GM18907 (cell line): ENCODE data around the gene ZC3H14.

Experiments
- ATAC-seq: cut with Tn5 transposase; IDR thresholded peaks from one replicate; pipeline ENCODE4 v1.9.1; 2021; ENCODE audit warnings: mild to moderate bottlenecking, moderate library complexity; ENCODE audit not compliant: unreplicated experiment

ZC3H14 gene

DNA sequence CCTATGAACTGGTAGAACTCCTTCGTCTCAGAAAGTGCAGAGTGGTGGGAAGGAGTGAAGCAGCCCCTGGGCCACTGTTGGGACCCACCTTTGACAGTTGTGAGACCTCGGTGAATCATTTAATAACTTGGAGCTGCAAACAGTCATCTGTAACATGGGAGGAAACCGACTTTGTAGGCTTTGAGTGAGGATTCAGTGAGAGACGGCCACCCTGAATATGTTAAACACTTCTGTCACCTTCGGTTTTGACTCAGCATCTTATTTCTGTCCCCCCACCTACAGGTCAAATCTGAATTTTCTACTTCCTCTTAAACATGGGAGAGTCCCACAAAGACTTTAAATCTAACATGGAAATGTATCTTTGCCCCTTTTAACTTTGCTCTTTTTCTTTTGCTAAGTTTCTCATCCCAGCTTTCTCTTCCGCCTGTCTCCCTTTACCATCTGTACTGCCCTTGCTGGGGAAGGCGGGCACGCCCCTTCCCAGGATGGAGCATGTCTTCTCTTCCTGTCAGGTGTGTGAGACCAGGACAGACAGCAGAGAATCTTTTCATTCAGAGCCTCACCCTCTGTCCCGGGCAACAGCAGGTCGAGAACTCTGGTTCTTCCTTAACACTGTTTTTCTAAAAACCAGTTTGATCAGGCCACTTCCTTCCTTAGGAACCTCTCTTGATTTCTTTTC lies 37.1 kb downstream of the ZC3H14 start:
- peak; percentile 97 for ATAC-seq

DNA sequence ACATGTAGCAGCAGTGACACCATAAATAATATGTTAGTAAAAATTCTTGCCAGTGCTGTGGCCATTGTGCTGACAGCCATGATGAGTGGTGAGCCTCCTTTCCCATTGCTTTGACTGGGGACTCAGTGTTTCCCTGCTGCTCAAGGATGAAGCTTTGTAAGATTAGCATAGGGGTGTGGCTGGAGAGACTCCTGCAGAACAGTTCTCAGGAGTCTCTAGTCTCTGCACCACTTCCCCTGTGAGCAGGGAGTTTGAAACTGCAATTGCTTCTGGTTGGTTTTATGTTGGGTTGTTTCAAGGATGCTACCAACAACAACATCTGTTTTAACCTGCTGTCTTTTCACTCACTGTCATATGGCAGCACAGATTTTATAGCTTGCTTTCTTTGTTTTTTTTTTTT lies 41.4 kb downstream of the ZC3H14 start:
- ATAC-seq, result no peak

DNA sequence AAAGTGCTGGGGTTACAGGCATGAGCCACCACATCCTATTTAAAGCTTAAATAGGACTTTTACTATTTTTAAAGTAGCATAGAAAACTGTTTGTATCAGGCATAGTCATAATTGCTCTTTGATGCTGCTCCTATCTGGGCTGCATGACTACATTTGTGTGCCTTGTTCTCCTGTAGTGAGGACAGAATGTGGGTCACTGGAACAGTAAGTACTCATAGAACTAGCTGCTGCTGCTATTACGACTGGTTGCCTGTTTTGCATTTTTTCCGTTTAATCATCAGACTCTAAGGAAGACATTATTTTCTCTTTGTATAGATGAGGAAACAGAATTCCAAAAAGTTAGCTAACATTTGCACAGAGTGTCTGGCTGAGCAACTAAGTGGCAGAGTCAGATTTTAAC lies 42.8 kb downstream of the ZC3H14 start:
- no peak for ATAC-seq

GRCh38 chr14:88607829-88608228 lies 45.0 kb downstream of the ZC3H14 start:
- ATAC-seq, result no peak

DNA sequence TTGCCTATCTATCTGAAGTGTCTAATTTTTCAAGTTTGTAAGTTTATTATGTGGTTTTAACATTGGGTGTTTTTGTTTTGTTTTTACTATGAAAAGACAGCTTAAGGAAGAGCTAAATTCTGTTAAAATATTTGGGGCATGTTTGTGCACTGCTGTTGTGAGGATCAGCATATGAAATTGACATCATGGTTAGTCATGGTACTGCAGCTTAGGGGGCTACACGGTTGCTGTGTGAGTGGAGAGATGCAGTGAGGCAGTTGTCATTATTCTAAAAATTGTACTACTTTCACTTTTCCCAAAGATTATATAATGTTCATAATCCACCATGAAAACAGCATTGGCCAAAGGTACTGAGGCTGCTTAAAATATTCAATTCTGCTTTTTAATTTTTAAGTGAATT lies 49.0 kb downstream of the ZC3H14 start:
- no peak for ATAC-seq

- no peak for ATAC-seq
These were observed 50.1 kb downstream of the ZC3H14 start for GRCh38 chr14:88612981-88613380.

DNA sequence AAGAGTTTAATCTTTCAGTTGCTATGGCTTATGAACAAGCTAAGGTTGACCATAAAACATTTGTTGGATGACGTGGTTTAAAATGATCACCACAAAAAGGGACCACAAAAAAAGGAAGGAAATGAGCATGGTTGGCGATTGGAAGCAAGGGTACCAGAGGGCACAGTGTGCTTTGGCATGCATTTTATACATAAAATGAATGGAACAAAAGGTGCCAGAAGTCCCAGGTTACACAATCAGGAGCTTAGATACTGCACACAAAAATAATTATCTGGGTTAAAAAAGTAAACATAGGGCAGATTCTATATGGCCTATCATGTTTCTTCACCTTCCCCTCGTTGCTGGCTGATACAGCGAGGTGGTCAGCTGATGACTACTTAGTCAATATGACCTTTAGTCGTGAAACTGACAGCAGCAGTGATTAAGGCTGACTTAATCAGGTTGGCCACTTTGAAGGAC lies 50.7 kb downstream of the ZC3H14 start:
- peak; percentile 53 for ATAC-seq

DNA sequence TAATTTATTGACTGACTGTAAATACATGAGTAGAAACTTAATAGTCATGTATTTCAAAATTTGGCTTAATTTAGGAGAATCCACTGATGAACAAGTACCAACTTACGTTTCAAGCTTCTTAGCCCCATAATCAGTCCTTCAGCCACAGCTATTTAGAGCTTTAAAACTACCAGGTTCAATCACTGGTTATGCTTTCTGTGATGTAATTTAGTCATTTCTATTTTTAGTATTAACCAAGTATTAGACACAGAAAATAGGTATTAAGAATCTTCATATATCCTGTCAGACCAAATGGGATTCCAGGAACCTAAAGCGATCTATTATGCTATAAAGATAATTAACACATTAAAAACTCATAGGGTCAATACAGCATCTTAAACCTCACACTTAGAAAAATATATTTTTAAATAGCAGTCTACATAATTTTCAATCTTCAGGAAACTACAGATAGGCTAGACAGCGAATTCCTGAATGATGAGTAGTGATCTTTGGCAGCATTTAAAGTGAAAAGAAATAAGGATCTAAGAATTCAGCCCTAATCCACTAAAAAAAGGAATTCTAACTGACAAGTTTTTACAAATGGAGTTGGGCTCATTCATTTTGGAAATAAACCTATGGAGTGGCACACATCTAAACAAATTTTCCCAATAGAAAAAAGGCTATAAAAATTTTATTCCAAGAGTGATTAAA lies 51.5 kb downstream of the ZC3H14 start:
- ATAC-seq, result no peak

DNA sequence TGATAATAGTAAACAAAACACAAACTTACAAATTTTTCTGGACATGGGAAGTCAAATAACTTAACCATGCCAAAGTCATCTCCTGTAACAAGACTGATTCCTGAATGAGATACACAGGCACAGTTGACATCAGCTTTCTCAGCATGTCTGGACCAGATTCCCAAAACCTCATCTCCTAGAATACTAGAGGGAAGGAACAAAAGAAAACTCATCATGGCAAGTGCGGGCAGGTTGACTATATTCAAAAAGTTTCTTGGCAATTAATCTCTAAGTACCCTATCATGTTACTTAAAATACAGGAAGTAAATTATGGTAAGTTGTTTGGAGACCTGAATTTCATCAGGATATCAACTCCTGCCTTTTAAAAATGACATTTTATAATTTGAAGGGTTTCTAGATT lies 53.9 kb downstream of the ZC3H14 start:
- ATAC-seq, result no peak

- no peak for ATAC-seq
These were observed 54.6 kb downstream of the ZC3H14 start for GRCh38 chr14:88617479-88617878.

DNA sequence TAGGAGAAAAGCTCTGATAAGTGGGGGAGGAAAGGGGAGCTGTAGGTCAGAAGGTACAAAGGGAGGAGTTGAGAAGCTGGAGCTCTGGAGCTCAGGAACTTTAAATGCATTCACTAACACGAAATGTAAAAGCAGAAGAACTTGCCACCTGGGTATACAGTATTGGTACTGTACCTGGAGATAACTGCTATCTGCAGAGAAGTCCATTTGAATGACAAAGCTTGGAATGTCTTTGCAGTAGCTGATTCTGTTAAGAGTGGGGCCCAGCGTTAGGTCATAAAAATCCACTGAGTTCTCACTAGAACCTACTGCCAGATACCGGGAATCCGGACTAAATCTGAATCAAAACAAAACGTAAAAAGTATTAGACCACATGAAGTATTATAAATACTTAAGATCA lies 55.6 kb downstream of the ZC3H14 start:
- ATAC-seq, result no peak

- ATAC-seq, result no peak
These were observed 58.3 kb downstream of the ZC3H14 start for GRCh38 chr14:88621100-88621499.

DNA sequence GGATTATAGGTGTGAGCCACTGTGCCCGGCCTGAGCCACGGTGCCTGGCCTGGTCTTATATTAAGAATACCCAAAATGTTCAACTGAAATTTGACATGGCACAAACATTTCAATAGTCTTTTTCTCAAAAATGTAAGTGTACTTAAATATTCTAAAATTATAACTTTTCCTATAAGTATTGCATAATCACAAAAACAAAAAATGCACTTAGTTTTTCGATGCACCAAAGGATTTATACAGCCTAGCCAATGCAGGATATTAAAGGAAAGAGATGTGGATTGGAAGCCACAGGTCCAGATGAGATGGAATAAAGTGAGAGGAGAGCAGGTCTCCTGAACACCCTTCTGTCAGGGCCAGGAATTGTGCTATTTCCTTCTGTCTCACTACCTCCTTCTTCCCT lies 62.8 kb downstream of the ZC3H14 start:
- no peak for ATAC-seq

- ATAC-seq, result no peak
These were observed 65.2 kb downstream of the ZC3H14 start for GRCh38 chr14:88628033-88628432.

GRCh38 chr14:88628462-88628861 lies 65.6 kb downstream of the ZC3H14 start:
- ATAC-seq, result no peak

DNA sequence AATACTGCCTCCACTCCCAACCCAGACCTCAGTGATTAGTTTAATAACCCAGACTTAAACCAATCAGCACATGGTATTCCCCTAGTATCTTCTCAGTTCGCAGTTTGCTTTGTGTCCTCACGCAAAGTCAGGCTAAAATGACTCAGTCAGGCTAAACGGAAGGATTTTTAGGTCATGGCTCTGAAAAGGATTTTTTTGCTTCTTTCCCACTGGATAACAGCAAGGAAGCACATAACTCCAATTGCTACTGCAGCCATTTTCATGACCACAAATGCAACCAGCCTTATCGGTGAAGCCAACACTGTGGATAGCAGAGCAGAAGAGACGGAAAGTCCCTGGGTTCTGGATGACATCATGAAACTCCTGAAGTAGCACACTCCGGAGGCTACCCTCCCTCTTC lies 67.7 kb downstream of the ZC3H14 start:
- no peak for ATAC-seq

DNA sequence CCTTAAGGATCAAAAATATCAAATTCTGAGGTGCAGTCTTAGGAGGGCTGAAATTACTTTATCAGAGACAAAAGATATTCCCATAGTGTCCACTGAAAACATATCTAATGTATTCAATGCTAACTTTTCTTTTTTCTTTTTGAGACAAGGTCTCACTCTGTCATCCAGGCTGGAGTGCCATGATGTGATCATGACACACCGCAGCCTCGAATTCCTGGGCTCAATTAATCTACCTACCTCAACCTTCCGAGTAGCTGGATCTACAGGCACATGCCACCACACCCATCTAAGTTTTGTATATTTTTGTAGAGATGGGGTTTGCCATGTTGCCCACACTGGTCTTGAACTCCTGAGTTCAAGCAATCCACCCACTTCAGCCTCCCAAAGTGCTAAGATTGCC lies 68.3 kb downstream of the ZC3H14 start:
- no peak for ATAC-seq

- ATAC-seq, result no peak
These were observed 69.7 kb downstream of the ZC3H14 start for GRCh38 chr14:88632512-88632911.

GRCh38 chr14:88639221-88639620 lies 76.4 kb downstream of the ZC3H14 start:
- ATAC-seq, result no peak

GRCh38 chr14:88660056-88660455 lies 97.2 kb downstream of the ZC3H14 start:
- ATAC-seq, result no peak

DNA sequence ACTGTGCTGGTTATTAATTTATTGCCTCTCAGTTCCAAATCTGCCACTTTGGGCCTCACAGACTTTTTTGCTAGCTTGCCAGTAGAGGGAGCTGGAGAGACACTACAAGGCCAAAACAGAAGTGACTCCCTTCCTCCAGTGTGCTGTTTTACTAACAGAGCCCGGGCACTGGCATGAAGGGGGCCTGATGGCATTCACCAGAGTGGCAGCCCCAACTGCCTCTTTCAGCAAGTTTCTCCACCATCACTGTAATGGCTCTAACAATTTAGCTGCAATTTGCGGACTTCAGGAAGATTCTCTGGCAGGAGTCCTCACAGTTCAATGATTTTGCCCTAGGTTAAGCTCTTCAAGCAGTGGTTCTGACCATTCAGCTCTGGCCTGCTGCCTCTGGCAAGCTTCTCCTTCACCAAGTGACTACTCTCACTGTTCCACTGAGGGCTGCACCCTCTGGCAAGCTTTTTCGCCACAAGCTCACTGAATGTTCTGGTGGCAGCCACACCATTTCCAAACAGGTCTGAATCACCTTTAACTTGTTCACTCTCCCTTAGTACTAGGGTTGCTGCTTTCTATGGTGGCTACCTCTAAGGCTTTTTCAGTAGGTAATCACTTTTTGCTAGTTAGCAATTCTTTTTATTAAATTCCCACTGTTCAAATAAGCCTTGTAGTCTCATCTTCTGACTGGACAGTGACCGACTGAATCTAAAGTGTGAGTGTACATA lies 104.9 kb downstream of the ZC3H14 start:
- ATAC-seq, result peak; percentile 90
